SHP77 (cell line): ENCODE measurements around the gene PLEKHJ1.
A peak's percentile ranks its signal among the peaks of the same experiment; 100 is the strongest.
"Not testable (repeated sequence)": the region's sequence is repeated elsewhere in the genome, so short reads cannot be mapped to it uniquely, and the experiment has no call there.

Source experiments
- DNase-seq, 2 experiments: peaks; one replicate each; lab custom pipeline; 2025; lab: John Stamatoyannopoulos, UW

The PLEKHJ1 gene

GRCh38 chr19:2236314-2237050 is at the start of gene PLEKHJ1, which contains the start of gene SF3A2:
PLEKHJ1 (minus strand) TSS chr19:2236329; CDS start chr19:2236248, 81 bp downstream.
SF3A2 (plus strand) TSS chr19:2236824; CDS start chr19:2243419, 6,595 bp downstream.
- peak; percentile 93 to 96 for DNase-seq

- DNase-seq = no peak
Measured at GRCh38 chr19:2283835-2284507, 47.8 kb upstream of the PLEKHJ1 start.

- no peak for DNase-seq
Measured at GRCh38 chr19:2282862-2283237, 46.7 kb upstream of the PLEKHJ1 start.

- DNase-seq = no peak
Measured at GRCh38 chr19:2282062-2282861, 46.1 kb upstream of the PLEKHJ1 start, which contains the start of gene PEAK3. PEAK3 (minus strand) TSS chr19:2282175; CDS start chr19:2280931, 1,244 bp downstream.

GRCh38 chr19:2281265-2282061 is 45.3 kb upstream of the PLEKHJ1 start:
- DNase-seq = not testable (repeated sequence)

GRCh38 chr19:2280633-2281264 is 44.6 kb upstream of the PLEKHJ1 start:
- DNase-seq = no peak

GRCh38 chr19:2278459-2279158 is 42.5 kb upstream of the PLEKHJ1 start:
- no peak for DNase-seq

GRCh38 chr19:2277138-2277537 is 41.0 kb upstream of the PLEKHJ1 start:
- no peak for DNase-seq

GRCh38 chr19:2276429-2276986 is 40.4 kb upstream of the PLEKHJ1 start:
- no peak for DNase-seq

GRCh38 chr19:2275588-2276428 is 39.7 kb upstream of the PLEKHJ1 start:
- DNase-seq = no peak

- peak; percentile 42 to 66 for DNase-seq
Measured at GRCh38 chr19:2274931-2275535, 38.9 kb upstream of the PLEKHJ1 start.

GRCh38 chr19:2274185-2274711 is 38.1 kb upstream of the PLEKHJ1 start:
- no peak for DNase-seq

- DNase-seq = peak; percentile 53 to 83
Measured at GRCh38 chr19:2273356-2274184, 37.4 kb upstream of the PLEKHJ1 start.

- no peak for DNase-seq
Measured at GRCh38 chr19:2271234-2272103, 35.3 kb upstream of the PLEKHJ1 start.

GRCh38 chr19:2270423-2271233 is 34.5 kb upstream of the PLEKHJ1 start:
- DNase-seq = peak in 1 of 2 experiments; percentile 46

GRCh38 chr19:2270157-2270422 is 34.0 kb upstream of the PLEKHJ1 start:
- no peak for DNase-seq
